ENCODE results near the gene FBN2.
"Not testable (repeated sequence)": the region's sequence is repeated elsewhere in the genome, so short reads cannot be mapped to it uniquely, and the experiment has no call there.

Gene FBN2

GRCh38 chr5:128487041-128487440 is 51.0 kb downstream of the FBN2 start:
- H3K4me3 ChIP-seq (ENCODE audit: low read depth, low read length), result no peak overlapping the region
- no peak for DNase-seq (ENCODE audit: low read depth)

GRCh38 chr5:128483738-128484137 is 54.3 kb downstream of the FBN2 start:
- no peak for DNase-seq (ENCODE audit: low read depth)
- H3K4me3 ChIP-seq (ENCODE audit: low read depth, low read length), result no peak overlapping the region

DNA sequence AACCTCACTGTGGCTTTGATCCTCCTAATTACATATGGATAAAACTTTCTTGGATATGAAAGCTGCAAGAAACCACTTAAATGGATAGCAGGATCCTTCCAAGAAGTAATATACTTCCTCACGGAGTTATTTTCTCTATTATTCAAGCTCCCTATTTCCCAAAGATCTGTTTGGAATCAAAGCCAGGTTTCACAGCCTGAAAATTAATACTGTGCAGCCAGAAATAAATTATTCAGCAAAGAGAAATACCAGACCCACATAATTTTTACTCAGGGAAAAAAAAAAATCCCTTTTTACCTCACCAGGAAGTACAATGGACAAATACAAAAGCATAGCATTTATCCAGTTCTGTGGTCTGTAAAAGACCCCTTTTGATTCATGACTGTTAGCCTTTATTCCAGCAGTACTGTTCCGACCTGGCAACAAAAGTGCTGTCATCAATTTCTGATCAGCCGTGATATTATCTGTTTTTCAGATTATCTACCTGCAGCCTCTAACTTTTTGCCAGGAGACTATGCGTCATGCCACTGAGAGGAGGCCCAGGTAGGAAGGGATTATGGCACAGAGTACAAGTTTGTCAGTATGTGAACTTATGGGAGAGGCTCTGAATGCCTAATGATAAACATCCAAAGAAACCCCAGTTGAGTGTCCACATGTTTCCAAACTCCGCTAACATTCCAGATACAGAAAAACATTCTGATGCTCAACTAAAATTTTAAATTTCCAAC is 57.0 kb downstream of the FBN2 start:
- no peak for DNase-seq (ENCODE audit: low read depth)
- no peak overlapping the region for H3K4me3 ChIP-seq (ENCODE audit: low read depth, low read length)

DNA sequence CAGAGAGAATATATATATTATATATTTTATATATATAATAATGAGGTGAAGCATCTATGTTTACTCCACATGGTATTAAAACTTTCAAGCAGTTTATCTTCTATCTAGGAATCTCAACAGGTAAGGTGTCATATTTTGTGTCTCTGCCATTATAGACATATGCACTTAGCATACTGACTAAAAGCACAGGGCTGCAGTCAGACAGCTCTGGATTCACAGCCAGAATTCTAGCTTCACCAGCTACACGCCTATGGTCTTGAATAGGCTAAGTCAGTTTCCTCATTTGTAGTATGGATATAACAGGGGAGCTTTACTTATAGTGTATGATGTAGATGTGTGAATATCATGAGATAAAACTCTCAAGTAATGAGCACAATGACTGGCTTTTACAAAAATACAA is 57.9 kb downstream of the FBN2 start:
- DNase-seq (ENCODE audit: low read depth), result no peak
- no peak overlapping the region for H3K4me3 ChIP-seq (ENCODE audit: low read depth, low read length)

GRCh38 chr5:128478386-128479368 is 59.4 kb downstream of the FBN2 start:
- no peak for DNase-seq (ENCODE audit: low read depth)
- H3K4me3 ChIP-seq (ENCODE audit: low read depth, low read length), result no peak overlapping the region

DNA sequence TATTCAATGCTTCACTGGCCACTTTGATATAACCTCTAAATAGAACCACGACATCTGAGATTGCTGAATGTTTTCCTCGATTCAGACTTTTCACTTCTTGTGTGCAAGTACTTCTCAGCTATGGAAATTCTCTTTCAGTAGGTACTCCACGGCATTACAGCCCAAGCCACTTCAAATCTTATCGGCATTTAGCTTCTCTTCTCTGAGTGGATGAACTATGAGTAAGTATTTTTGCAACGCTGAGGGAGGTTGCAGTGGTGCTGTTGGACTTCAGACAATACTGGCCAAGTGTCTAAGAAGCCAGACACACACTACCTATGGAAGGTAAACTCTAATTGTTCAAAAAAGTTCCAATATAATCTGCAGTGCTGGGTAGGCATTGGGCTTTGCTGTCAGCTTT is 60.1 kb downstream of the FBN2 start:
- no peak for DNase-seq (ENCODE audit: low read depth)
- no peak overlapping the region for H3K4me3 ChIP-seq (ENCODE audit: low read depth, low read length)

DNA sequence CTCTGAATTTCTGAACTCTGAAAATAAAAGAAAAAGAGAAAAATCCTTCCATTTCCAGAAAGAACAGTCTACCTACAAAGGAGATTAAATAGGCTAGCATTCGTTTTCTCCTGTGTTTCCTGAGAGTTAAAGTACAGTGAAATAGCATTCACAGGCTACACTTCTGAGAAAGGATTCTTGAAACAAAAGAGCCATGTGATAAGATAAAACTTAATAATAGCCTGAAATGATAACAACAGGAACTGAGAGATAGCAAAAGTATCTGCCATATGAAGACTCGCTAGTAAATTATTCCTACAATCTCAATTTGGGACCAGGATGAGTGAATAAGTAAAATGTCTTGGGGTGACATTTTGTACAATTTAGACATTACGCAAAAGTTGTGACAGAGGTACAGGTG is 62.4 kb downstream of the FBN2 start:
- DNase-seq (ENCODE audit: low read depth), result no peak
- no peak overlapping the region for H3K4me3 ChIP-seq (ENCODE audit: low read depth, low read length)

DNA sequence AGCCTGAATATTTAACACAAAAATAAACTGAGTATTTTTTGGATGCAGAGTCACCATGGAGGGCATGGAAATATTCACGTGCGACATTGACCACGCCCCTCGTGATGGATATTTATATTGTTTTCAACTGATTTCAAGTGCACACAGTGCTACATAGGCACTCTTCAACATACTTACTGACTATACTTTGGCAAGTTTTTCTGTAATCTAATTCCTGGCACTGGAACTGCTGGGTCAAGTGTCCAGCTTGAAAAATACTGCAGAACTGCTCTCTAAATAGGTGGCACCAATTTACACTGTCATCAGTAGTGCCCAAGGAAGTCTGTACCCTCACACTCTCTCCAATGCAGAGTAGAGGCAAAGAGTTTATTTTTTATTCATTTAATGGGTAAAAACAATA is 65.1 kb downstream of the FBN2 start:
- no peak for DNase-seq (ENCODE audit: low read depth)
- H3K4me3 ChIP-seq (ENCODE audit: low read depth, low read length), result no peak overlapping the region

DNA sequence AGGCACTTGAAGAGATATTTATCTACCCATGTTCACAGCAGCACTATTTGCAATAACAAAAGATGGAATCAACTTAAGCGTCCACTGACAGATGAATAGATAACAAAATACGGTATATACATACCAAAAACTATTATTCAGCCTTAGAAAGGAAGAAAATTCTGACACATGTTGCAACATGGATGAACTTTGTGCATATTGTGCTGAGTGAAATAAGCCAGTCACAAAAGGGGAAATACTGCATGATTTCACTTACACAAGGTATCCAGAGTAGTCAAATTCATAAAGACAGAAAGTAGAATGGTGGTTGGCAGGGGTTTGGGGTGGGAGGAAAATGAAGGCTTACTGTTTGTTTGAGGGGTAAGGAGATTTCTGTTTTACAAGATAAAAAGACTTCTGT is 66.0 kb downstream of the FBN2 start:
- no peak for DNase-seq (ENCODE audit: low read depth)
- no peak overlapping the region for H3K4me3 ChIP-seq (ENCODE audit: low read depth, low read length)

DNA sequence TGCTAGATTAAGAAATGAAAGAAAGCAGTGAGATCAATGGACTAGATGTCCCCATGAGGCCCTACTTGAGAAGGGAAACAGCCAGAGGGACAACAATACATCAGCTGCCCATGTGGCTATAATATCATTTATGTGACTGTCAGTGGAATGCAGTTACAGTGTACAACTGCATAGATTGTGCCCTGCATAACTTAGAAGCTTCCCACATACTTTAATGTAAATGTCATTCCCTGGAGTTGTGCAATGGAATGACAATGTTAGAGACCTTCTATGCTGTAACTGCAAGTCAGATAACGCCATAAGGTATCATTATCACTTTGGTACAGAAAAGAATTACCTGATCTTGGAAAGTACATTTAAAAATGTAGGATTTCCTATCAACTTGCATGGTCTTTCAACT is 67.4 kb downstream of the FBN2 start:
- H3K4me3 ChIP-seq (ENCODE audit: low read depth, low read length), result no peak overlapping the region
- peak; percentile 16 for DNase-seq (ENCODE audit: low read depth)

GRCh38 chr5:128469912-128470311 is 68.1 kb downstream of the FBN2 start:
- no peak overlapping the region for H3K4me3 ChIP-seq (ENCODE audit: low read depth, low read length)
- DNase-seq (ENCODE audit: low read depth), result no peak

DNA sequence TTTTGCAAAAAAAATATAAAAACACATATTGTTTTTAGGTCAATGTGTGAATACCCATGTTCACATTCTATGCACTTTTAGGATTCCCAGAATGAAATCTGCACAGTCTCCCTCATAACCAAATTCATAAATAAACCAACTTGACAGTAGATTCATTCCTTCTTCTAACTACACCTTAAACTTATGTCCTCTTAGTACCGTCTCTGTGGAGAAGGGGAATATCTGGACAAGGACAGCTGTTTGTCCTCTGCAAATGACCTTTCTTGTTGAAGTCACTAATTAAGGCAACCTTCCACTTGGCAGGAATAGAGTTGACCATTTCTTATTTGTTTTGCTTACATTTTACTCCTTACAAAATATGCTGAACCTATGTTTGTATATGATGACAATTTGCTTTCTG is 71.1 kb downstream of the FBN2 start:
- no peak overlapping the region for H3K4me3 ChIP-seq (ENCODE audit: low read depth, low read length)
- DNase-seq (ENCODE audit: low read depth), result no peak

- no peak overlapping the region for H3K4me3 ChIP-seq (ENCODE audit: low read depth, low read length)
- no peak for DNase-seq (ENCODE audit: low read depth)
These were observed 71.5 kb downstream of the FBN2 start for GRCh38 chr5:128466554-128466953.

- no peak overlapping the region for H3K4me3 ChIP-seq (ENCODE audit: low read depth, low read length)
- no peak for DNase-seq (ENCODE audit: low read depth)
These were observed 73.4 kb downstream of the FBN2 start for GRCh38 chr5:128464596-128464995.

GRCh38 chr5:128462330-128462729 is 75.7 kb downstream of the FBN2 start:
- H3K4me3 ChIP-seq (ENCODE audit: low read depth, low read length), result no peak overlapping the region
- DNase-seq (ENCODE audit: low read depth), result no peak

DNA sequence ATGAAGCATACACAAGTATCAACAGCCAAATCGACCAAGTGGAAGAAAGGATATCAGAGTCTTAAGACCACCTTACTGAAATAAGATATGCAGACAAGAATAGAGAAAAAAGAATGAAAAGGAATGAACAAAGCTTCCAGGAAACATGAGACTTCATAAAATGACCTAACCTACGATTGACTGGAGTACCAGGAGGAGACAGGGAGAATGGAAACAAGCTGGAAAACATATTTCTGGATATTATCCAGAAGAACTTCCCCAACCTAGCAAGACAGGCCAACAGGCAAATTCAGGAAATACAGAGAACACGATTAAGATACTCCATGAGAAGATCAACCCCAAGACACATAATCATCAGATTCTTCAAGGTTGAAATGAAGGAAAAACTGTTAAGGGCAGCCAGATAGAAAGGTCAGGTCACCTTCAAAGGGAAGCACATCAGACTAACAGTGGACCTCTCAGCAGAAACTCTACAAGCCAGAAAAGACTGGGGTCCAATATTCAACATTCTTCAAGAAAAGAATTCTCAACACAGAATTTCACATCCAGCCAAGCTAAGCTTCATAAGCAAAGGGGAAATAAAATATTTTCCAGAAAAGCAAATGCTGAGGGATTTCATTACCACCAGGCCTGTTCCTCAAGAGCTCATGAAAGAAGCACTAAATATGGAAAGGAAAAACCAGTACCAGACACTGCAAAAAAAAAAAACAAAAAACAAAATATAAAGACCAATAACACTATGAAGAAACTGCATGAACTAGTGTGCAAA is 80.7 kb downstream of the FBN2 start:
- DNase-seq (ENCODE audit: low read depth), result not testable (repeated sequence)

GRCh38 chr5:128455841-128456361 is 82.1 kb downstream of the FBN2 start:
- no peak for DNase-seq (ENCODE audit: low read depth)

More for the DNA sequence above, 80.7 kb downstream of the FBN2 start:
- not testable (repeated sequence) for H3K4me3 ChIP-seq (ENCODE audit: low read depth, low read length)

DNA sequence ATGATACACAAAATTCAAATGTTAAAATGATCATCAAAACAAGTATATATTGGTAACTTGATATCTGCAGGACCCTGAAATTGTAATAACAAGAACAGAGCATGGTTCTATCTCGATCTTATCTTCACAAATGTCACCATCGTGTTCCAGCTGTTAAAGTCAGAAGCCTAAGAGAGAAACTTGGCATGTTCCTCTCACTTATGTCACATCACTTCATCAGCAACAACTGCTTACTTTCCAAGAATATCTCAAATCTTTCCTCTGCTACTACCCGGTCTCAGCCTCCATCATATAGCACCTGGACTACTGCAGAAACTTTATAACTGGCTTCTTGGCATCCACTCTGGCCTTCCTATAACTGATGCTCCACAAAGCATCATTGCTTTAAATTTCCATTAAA is 84.9 kb downstream of the FBN2 start:
- H3K4me3 ChIP-seq (ENCODE audit: low read depth, low read length), result no peak overlapping the region
- no peak for DNase-seq (ENCODE audit: low read depth)

More at GRCh38 chr5:128455841-128456361, 82.1 kb downstream of the FBN2 start:
- no peak overlapping the region for H3K4me3 ChIP-seq (ENCODE audit: low read depth, low read length)

DNA sequence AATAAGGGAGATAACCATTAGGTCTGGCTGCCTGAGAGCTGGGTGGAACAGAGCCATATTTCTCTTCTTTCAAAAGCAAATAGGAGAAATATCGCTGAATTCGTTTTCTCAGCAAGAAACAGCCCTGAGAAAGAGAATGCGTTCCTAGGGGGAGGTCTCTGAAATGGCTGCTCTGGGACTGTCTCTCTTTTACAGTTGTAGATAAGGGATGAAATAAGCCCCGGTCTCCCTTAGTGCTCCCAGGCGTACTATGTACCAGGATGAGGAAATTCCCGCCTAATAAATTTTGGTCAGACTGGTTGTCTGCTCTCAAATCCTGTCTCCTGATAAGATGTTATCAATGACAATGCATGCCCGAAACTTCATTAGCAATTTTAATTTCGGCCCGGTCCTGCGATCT is 90.8 kb downstream of the FBN2 start:
- DNase-seq (ENCODE audit: low read depth); H3K4me3 ChIP-seq (ENCODE audit: low read depth, low read length): not testable (repeated sequence)

GRCh38 chr5:128441941-128442350 is 96.1 kb downstream of the FBN2 start:
- no peak for DNase-seq (ENCODE audit: low read depth)
- no peak overlapping the region for H3K4me3 ChIP-seq (ENCODE audit: low read depth, low read length)

Data from skeletal muscle cell (primary cell).